ENCODE results near the gene CHMP2A. TPM values are rescaled to one million over a fixed set of nuclear protein-coding genes. Genes with fewer than 3 reads are reported as not detected.

The CHMP2A gene
- total RNA-seq, result 100 to 1,000 TPM in 3 of 4 donors, 10 to 100 TPM in 1; 24.7 to 194 (median 141) TPM

DNA sequence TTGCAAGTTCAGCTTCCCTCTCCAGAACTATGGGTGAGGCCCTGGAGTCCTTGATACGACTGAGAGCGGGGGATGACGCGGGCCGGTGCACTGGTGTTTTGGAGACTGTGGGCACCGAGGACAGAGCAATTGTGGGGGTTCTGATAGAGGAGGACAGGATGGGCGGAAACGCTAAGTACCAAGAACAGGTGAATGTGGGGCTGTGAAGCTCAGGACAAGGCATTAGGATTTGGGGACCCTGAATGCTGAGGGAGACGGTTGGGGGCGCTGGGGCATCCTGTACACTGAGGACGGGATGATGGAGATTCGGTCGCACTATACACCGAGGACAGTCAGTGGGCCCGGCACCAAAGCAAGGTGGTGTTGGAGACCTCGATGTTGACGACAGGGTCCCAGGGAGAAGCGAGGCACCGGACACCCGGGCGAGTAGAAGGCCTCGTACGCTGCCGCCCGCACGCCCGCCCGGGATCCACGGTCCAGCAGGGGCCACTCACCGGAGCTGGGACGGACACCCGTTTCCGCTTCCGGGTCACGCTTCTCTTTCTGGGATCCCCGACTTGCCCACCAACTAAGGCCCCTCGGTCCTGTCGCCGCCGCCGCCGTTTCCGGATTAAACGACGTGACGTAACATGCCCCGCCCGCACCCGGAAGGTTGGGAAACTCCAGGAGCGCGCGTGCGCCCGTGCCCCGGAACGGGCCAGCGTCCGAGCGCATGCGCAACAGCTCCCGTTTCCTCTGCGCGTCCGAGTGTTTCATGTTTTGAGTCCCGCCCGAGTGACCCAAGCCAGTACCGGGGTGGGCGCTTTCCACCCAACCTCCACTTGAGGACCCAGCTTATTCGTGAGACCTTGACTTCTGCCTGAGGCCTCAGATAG, at the start of gene CHMP2A:
Gene CHMP2A (minus strand): TSS at position 612 of the 875 bp plus-strand sequence. CDS start 893 bp downstream, outside the sequence.
- Histone ChIP-seq H3K4me3 (peak within 1 kb of the TSS; percentile 53 to 87 (median 69)), H3K36me3 (peaks cover 0 to 33% (median 9%) of the 10 kb centered on the region in 4 donors), H3K27ac (peak within 1 kb of the TSS; percentile 95 to 100 (median 97)), H3K4me1 (peaks cover 29 to 40% (median 35%) of the 10 kb centered on the region in 4 donors), H3K9me3 (no peaks in the 10 kb centered on the region), H3K27me3 (no peaks in the 10 kb centered on the region)
- in situ Hi-C loops (cut with MboI; ENCODE audit: low pct_ligation_motif_present in 1 of 4, low pct_unique_long_range_greater_than_20kb in 1 of 4, low sequenced_read_pairs in 3 of 4) (no loop called here), intact Hi-C loops (cut with DNase I; ENCODE audit: low total_unique reads) (no loop called here)
- 0 to 1% methylated on average over 11 to 56 of the region's 69 CpGs for WGBS, 2 donors (ENCODE audit: low coverage in 1 of 2)
- peak; percentile 99 for DNase-seq
- TF ChIP-seq POLR2A (IDR thresholded peaks at IDR 0.05) (peak; percentile 87), POLR2AphosphoS5 (IDR thresholded peaks at IDR 0.05) (peak; percentile 57 to 92 (median 87))
- TF ChIP-seq, protein P1, sequence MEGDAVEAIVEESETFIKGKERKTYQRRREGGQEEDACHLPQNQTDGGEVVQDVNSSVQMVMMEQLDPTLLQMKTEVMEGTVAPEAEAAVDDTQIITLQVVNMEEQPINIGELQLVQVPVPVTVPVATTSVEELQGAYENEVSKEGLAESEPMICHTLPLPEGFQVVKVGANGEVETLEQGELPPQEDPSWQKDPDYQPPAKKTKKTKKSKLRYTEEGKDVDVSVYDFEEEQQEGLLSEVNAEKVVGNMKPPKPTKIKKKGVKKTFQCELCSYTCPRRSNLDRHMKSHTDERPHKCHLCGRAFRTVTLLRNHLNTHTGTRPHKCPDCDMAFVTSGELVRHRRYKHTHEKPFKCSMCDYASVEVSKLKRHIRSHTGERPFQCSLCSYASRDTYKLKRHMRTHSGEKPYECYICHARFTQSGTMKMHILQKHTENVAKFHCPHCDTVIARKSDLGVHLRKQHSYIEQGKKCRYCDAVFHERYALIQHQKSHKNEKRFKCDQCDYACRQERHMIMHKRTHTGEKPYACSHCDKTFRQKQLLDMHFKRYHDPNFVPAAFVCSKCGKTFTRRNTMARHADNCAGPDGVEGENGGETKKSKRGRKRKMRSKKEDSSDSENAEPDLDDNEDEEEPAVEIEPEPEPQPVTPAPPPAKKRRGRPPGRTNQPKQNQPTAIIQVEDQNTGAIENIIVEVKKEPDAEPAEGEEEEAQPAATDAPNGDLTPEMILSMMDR (IDR thresholded peaks at IDR 0.05), result no peak

DNA sequence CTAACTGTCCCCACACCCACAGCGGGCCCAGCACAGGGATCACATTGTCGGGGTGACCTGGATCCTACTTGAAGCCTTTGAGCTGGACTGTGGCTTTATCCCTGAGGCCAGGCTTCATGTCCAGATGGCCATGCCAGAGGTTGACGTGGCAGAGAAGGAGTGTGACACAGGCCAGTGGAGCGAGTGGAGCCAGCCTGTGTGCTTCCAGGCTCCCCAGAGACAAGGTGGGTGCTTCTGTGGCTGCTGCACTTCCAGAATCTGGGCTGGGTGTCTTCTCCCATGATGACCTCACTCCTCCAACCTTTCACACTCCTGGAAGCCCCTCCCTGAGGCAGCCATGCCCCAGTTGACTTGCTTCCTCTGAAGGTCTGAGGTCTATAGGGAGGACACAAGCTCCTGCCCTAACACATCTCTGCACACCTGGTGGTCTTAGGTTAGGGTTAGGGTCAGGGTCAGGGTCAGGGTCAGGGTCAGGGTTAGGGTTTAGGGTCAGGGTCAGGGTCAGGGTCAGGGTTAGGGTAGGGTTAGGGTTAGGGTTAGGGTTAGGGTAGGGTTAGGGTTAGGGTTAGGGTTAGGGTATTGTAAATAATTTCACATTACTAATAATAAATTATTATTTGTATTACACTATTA, 31.3 kb upstream of the CHMP2A start:
- peaks cover 0 to 5% (median 2%) of the 10 kb centered on the region in 4 donors for H3K36me3 ChIP-seq
- H3K4me1 ChIP-seq, result peaks cover 0 to 6% (median 0%) of the 10 kb centered on the region in 4 donors
- in situ Hi-C loops (cut with MboI; ENCODE audit: low pct_ligation_motif_present in 1 of 4, low pct_unique_long_range_greater_than_20kb in 1 of 4, low sequenced_read_pairs in 3 of 4), result no loop called here
- 90% methylated on average over 4 of the region's 4 CpGs; no CpG with 5 or more reads in 1 of the 2 donors for WGBS, 2 donors (ENCODE audit: low coverage in 1 of 2)
- no peak for DNase-seq
- no peaks in the 10 kb centered on the region for H3K9me3 ChIP-seq
- intact Hi-C loops (cut with DNase I; ENCODE audit: low total_unique reads), result no loop called here
- H3K4me3 ChIP-seq, result no peak overlapping the region
- H3K27me3 ChIP-seq, result no peaks in the 10 kb centered on the region
- no peak overlapping the region for H3K27ac ChIP-seq
- TF ChIP-seq POLR2A (IDR thresholded peaks at IDR 0.05), result no peak
- no peak for TF ChIP-seq POLR2AphosphoS5 (IDR thresholded peaks at IDR 0.05)
- TF ChIP-seq EP300 (IDR thresholded peaks at IDR 0.05; ENCODE audit: low read depth), result no peak
- TF ChIP-seq, protein P1 (IDR thresholded peaks at IDR 0.05), result no peak

DNA sequence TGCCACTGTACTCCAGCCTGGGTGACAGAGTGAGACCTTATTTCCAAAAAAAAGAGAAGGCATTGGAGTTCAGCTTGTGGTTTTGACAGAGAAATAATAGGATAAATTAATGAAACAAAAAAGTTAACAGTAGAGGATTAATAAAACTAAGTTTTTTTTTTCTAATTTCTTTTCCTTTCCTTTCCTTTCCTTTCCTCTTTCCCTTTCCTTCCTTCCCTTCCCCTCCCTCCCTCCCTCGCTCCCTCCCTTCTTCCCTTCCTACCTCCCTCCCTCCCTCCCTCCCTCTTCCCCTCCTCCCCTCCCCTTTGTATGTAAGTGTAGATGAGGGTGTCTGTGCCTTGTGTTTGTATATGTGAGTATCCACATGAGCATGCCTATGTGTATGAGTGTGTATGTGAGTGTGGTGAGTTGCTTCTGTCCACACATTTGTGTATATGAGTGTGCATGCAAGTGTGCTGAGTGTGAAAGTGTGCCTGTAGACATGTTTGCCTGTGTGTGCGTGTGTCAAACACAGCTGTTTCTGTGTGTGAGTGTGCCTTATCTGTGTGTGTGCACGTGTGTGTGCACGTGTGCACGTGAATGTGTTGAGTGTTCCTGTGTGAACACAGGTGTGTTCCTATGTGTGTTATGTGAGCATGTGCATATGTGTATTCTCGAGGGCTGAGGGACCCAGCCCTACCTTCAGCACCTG, 30.7 kb upstream of the CHMP2A start:
- Histone ChIP-seq H3K27me3 (no peaks in the 10 kb centered on the region), H3K36me3 (peaks cover 0 to 5% (median 2%) of the 10 kb centered on the region in 4 donors), H3K4me1 (peaks cover 0 to 12% (median 2%) of the 10 kb centered on the region in 4 donors), H3K4me3 (no peak overlapping the region), H3K27ac (no peak overlapping the region), H3K9me3 (no peaks in the 10 kb centered on the region)
- TF ChIP-seq EP300 (IDR thresholded peaks at IDR 0.05; ENCODE audit: low read depth) (no peak), POLR2A (IDR thresholded peaks at IDR 0.05) (no peak), POLR2AphosphoS5 (IDR thresholded peaks at IDR 0.05) (no peak)
- TF ChIP-seq, protein P1 (IDR thresholded peaks at IDR 0.05), result no peak
- DNase-seq, result no peak
- in situ Hi-C loops (cut with MboI; ENCODE audit: low pct_ligation_motif_present in 1 of 4, low pct_unique_long_range_greater_than_20kb in 1 of 4, low sequenced_read_pairs in 3 of 4) (no loop called here), intact Hi-C loops (cut with DNase I; ENCODE audit: low total_unique reads) (no loop called here)
- 90% methylated on average over 6 of the region's 6 CpGs; no CpG with 5 or more reads in 1 of the 2 donors for WGBS, 2 donors (ENCODE audit: low coverage in 1 of 2)
